AG04450 (cell line): ENCODE measurements around the gene LRRIQ4. TPM values are rescaled to one million over a fixed set of nuclear protein-coding genes. Genes with fewer than 3 reads are reported as not detected.

Source experiments
- CTCF ChIA-PET: fragments of 300-600, 350-600 bp; formaldehyde crosslinking; extraction: SDS; loops from one replicate; lab custom pipeline; 2022; ENCODE audit warnings: antibody characterized with exemption, inconsistent platforms; lab: Charles Lee
- POLR2A ChIA-PET: fragments of 350-600 bp; formaldehyde crosslinking; extraction: SDS; loops from one replicate; lab custom pipeline; 2021; ENCODE audit warnings: antibody characterized with exemption, inconsistent platforms; lab: Yijun Ruan, JAX
- DNase-seq: peaks from one replicate; pipeline ENCODE4 v3.0.0-alpha.2; 2011; ENCODE audit warnings: low read depth, low spot score
- H3K27ac ChIP-seq: one replicate; pipeline ENCODE4 v1.5.1; 2012; ENCODE audit warnings: low read depth, low read length, control low read depth
- H3K27me3 ChIP-seq: one replicate; pipeline ENCODE4 v1.6.0; 2012; ENCODE audit warnings: low read length; ENCODE audit not compliant: control insufficient read depth, insufficient read depth
- H3K4me3 ChIP-seq: 2 replicates; pipeline ENCODE4 v1.5.1; 2011; ENCODE audit warnings: mild to moderate bottlenecking, low read depth, low read length, control low read depth
- H3K9me3 ChIP-seq: 2 replicates; pipeline ENCODE4 v1.5.1; 2012; ENCODE audit warnings: low read length; ENCODE audit not compliant: control insufficient read depth, insufficient read depth
- polyA plus RNA-seq: library from polyadenylated mRNA; depleted of rRNA; stranded (reverse); fragments of >200 nt; gene quantifications from 2 replicates; pipeline ENCODE4 v1.2.3, GENCODE V29; 2011
- TF ChIP-seq, protein P1 (sequence below): IDR thresholded peaks from 2 replicates; pipeline ENCODE4 v1.5.1; 2011; ENCODE audit warnings: low read depth, low read length, control low read depth, inconsistent platforms

The LRRIQ4 gene
- polyA plus RNA-seq, 1 experiment = not detected

DNA sequence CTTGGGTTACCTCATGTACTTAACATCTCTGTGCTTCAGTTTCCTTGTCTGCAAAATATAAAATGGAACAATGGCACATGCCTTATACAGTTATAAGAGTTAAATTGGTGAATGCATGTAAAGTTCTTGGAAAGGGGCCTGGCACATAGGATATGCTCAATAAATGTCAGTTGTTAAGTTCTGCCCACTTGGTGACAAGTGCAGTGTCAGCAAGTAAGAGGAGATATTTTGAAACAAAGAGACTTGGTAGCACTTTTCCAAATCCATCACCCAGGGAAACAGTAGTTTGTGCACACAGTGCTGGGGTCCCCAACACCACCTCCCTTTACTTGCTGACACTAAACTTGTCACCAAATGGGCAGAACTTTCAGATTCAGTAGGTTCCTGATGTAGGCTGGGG lies 37.9 kb downstream of the LRRIQ4 start:
- ChIA-PET POLR2A (no interaction called here), CTCF (no interaction called here)
- H3K4me3 ChIP-seq = no peak overlapping the region
- no peaks in the 10 kb centered on the region for H3K9me3 ChIP-seq
- TF ChIP-seq, protein P1, sequence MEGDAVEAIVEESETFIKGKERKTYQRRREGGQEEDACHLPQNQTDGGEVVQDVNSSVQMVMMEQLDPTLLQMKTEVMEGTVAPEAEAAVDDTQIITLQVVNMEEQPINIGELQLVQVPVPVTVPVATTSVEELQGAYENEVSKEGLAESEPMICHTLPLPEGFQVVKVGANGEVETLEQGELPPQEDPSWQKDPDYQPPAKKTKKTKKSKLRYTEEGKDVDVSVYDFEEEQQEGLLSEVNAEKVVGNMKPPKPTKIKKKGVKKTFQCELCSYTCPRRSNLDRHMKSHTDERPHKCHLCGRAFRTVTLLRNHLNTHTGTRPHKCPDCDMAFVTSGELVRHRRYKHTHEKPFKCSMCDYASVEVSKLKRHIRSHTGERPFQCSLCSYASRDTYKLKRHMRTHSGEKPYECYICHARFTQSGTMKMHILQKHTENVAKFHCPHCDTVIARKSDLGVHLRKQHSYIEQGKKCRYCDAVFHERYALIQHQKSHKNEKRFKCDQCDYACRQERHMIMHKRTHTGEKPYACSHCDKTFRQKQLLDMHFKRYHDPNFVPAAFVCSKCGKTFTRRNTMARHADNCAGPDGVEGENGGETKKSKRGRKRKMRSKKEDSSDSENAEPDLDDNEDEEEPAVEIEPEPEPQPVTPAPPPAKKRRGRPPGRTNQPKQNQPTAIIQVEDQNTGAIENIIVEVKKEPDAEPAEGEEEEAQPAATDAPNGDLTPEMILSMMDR = no peak
- peaks cover 8% of the 10 kb centered on the region for H3K27me3 ChIP-seq
- DNase-seq = no peak
- no peak overlapping the region for H3K27ac ChIP-seq

DNA sequence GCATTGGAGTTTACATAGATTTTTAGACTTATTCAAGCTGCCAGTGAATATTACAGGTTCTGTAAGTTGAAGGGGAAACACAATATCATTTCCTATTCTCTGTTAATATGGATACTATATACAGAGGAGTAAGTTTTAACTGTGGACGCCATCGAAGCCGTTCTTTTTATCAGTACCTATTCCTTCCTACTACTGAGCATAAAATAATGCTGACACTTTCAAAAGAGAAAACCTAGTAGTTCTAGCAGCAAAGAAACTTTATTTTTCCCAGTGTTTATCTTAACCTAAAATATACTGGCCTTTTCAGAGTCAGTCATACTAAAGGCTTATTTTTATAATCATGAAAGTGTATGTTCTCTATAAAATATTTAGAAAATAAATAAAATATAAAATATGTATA lies 42.8 kb downstream of the LRRIQ4 start:
- ChIA-PET CTCF (no interaction called here), POLR2A (no interaction called here)
- no peak overlapping the region for H3K4me3 ChIP-seq
- H3K27ac ChIP-seq = no peak overlapping the region
- peaks cover 12% of the 10 kb centered on the region for H3K27me3 ChIP-seq
- H3K9me3 ChIP-seq = no peaks in the 10 kb centered on the region
- TF ChIP-seq, protein P1 = no peak
- no peak for DNase-seq

GRCh38 chr3:169857811-169858210 lies 45.1 kb downstream of the LRRIQ4 start:
- DNase-seq = no peak
- Histone ChIP-seq H3K9me3 (no peaks in the 10 kb centered on the region), H3K27ac (no peak overlapping the region), H3K4me3 (no peak overlapping the region), H3K27me3 (peaks cover 12% of the 10 kb centered on the region)
- TF ChIP-seq, protein P1 = no peak
- ChIA-PET POLR2A (no interaction called here), CTCF (no interaction called here)

GRCh38 chr3:169861871-169862270 lies 49.2 kb downstream of the LRRIQ4 start:
- Histone ChIP-seq H3K9me3 (no peaks in the 10 kb centered on the region), H3K27ac (no peak overlapping the region), H3K27me3 (peaks cover under 1% of the 10 kb centered on the region), H3K4me3 (no peak overlapping the region)
- ChIA-PET POLR2A (no interaction called here), CTCF (interaction anchor here (1.1 to 1.9 kb wide), 9 partner anchors 13 to 229 kb away, joined by 3 to 7 read pairs (median 4); no protein-coding TSS in a partner anchor)
- TF ChIP-seq, protein P1 = no peak
- DNase-seq = no peak

DNA sequence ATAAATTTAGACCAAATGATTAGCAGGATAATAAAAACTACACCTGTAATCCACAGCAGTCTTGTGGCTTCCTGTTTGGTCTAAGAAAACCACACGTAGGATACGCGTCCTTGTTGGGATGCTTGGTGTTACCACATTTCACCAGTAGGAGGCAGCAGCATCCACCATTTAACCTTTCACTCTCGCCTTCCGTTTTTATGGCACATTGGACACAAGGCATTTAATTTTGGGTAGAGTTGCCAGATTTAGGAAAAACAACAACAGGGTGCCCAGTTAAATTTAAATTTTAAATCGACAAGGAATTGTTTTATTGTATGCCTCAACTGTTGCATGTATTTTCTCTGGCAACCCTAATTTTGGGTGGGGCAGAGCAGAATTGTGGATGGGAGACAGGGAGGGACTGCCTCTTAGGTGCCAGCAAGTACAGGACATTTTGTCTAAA lies 50.8 kb downstream of the LRRIQ4 start:
- TF ChIP-seq, protein P1 = peak; percentile 91
- Histone ChIP-seq H3K4me3 (no peak overlapping the region), H3K27me3 (no peaks in the 10 kb centered on the region), H3K27ac (no peak overlapping the region), H3K9me3 (no peaks in the 10 kb centered on the region)
- DNase-seq = peak; percentile 34
- CTCF ChIA-PET = interaction anchor here (0.6 to 3.2 kb wide), 16 partner anchors 10 to 371 kb away, joined by 3 to 12 read pairs (median 3); partner anchors contain the start of gene SAMD7
- POLR2A ChIA-PET = no interaction called here
